Measurements from ENCODE around the gene DPYSL3. TPM values are rescaled to one million over a fixed set of nuclear protein-coding genes. Genes with fewer than 3 reads are reported as not detected.
A peak's percentile ranks its signal among the peaks of the same experiment; 100 is the strongest.
"Not testable (repeated sequence)": the region's sequence is repeated elsewhere in the genome, so short reads cannot be mapped to it uniquely, and the experiment has no call there.

The DPYSL3 gene
- total RNA-seq (1 to 10 TPM in 1 of 5 experiments, under 1 TPM in 2, not detected in 2; 0.08 to 1.2 (median 0.11) TPM), polyA plus RNA-seq (not detected), total RNA-seq (not detected)

DNA sequence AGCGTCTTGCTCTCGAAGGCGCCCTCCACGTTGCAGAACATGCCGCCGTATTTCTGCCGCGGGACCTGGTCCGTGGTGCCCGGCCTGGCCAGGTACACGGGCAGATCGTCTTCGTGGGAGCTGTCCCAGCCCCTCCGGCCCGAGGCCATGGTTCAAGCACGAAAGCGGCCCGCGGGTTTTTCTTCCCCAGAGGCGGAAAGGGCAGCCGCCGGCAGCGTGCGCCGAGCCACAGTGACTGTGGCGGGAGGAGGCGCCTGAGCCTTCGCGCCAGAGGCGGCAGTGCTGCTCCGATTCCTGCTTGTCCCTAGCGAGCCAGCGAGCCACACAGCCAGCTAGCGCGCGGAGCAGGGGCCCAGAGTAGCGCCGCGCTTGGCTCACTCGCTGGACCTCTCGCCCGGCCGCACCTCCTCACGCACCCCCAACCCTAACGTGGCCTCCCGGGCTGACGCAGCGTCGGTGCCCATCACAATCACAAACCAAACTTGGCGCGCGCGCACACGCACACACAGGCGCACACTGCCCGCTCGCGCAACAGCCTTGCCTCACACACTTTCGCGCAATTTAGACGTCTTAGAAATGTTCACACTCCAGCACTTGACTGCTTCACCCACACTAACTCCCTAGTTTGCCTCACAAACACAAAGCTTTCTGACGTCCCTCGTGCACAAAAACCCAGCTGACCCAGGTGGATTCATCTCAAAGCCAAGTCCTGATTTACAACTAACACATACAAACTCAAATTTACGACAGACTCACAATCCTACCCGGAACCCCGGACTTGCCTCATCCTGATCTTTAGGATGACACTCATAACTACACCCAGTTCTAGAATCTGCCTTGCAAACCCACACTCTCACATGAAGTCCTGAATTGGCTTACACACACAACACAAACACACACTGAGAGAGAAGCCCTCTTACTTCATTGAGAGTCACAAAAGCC is at the start of gene DPYSL3:
TSS of gene DPYSL3 (minus strand) at position 359 of the 942 bp plus-strand sequence. CDS start at position 149, 210 bp downstream.
- ChIA-PET CTCF (no interaction called here), POLR2A (no interaction called here)
- peaks cover 0 to 5% (median 5%) of the 10 kb centered on the region in 7 donors for H3K4me1 Mint-ChIP-seq
- H3K9me3 Mint-ChIP-seq: peaks cover 0 to 15% (median 5%) of the 10 kb centered on the region in 11 donors
- H3K4me3 Mint-ChIP-seq: peak within 1 kb of the TSS in 1 of 10 donors; percentile 7
- intact Hi-C loops (cut with micrococcal nuclease): no loop called here
- Histone ChIP-seq H3K4me1 (ENCODE audit: control insufficient read depth in 2 of 2, insufficient read depth in 2 of 2, low read length in 2 of 2) (no peaks in the 10 kb centered on the region), H3K27ac (ENCODE audit: low read depth, low read length) (no peak within 1 kb of the TSS), H3K9me3 (ENCODE audit: control insufficient read depth in 2 of 3, low read length in 3 of 3) (no peaks in the 10 kb centered on the region), H3K36me3 (ENCODE audit: control insufficient read depth in 2 of 3, insufficient read depth in 3 of 3, low read length in 3 of 3) (no peaks in the 10 kb centered on the region), H3K27me3 (ENCODE audit: control insufficient read depth in 2 of 2, insufficient read depth in 2 of 2, low read length in 2 of 2) (no peaks in the 10 kb centered on the region), H3K4me3 (ENCODE audit: low read length) (no peak within 1 kb of the TSS)
- no peak for DNase-seq
- peak; percentile 44 for ATAC-seq
- H3K36me3 Mint-ChIP-seq: peaks cover 0 to 11% (median 0%) of the 10 kb centered on the region in 5 donors
- peaks cover 36 to 48% (median 40%) of the 10 kb centered on the region in 5 donors for H3K27me3 Mint-ChIP-seq
- no peak within 1 kb of the TSS for H3K27ac Mint-ChIP-seq

GRCh38 chr5:147558826-147559225 is 49.0 kb upstream of the DPYSL3 start:
- ATAC-seq (peak; percentile 49), DNase-seq (no peak)
- Histone ChIP-seq H3K36me3 (ENCODE audit: control insufficient read depth in 2 of 3, insufficient read depth in 3 of 3, low read length in 3 of 3) (no peaks in the 10 kb centered on the region), H3K27me3 (ENCODE audit: control insufficient read depth in 2 of 2, insufficient read depth in 2 of 2, low read length in 2 of 2) (no peaks in the 10 kb centered on the region), H3K9me3 (ENCODE audit: control insufficient read depth in 2 of 3, low read length in 3 of 3) (no peaks in the 10 kb centered on the region), H3K27ac (ENCODE audit: low read depth, low read length) (no peak overlapping the region), H3K4me1 (ENCODE audit: control insufficient read depth in 2 of 2, insufficient read depth in 2 of 2, low read length in 2 of 2) (no peaks in the 10 kb centered on the region), H3K4me3 (ENCODE audit: low read length) (no peak overlapping the region)
- Mint-ChIP-seq H3K27ac (no peak overlapping the region), H3K27me3 (peaks cover 0 to 5% (median 0%) of the 10 kb centered on the region in 5 donors), H3K36me3 (no peaks in the 10 kb centered on the region), H3K4me1 (no peaks in the 10 kb centered on the region), H3K4me3 (no peak overlapping the region), H3K9me3 (peaks cover 0 to 4% (median 0%) of the 10 kb centered on the region in 11 donors)
- CTCF ChIA-PET: no interaction called here
- intact Hi-C loops (cut with micrococcal nuclease): no loop called here
- POLR2A ChIA-PET: no interaction called here

DNA sequence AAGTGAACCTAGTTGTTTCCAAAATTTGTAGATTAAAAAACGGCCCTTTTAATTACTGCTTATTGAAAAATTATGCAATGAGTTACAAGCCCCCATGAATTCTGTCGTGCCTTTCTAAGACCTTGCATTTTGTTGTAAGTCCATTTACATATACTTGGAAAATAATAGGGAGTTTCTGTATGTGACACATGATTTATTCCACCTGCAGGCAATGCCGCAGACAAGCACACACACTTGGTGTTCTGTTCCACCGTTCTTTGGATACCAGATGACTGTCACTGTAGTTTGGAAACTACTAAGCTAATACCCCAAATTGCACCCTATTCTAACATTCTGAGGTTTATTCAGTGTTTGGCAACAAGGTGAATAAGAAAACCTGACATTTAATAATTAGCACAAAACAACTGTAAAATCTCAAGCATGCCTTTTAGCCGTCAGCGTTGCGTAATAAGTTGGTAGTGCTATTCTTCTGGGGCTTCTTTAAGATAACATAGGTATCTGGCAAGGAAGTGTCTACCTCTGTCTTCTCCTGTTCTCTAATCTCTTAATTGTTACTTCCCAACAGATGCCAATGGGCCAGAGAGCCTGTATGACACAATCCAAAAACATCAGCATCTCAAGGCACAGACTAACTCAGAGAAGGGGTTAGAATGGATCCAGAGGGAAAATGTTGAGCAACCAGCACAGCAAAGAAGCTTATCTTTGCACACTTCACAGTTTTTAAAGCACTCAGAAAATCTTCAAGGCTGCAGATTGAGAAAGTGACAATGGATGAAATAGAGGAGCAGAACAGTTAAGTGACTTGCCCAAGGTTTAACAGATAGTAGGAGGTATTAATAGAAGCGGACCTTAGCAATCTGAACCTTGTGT is 48.2 kb upstream of the DPYSL3 start:
- Mint-ChIP-seq H3K27me3 (peaks cover 0 to 5% (median 0%) of the 10 kb centered on the region in 5 donors), H3K4me1 (no peaks in the 10 kb centered on the region), H3K36me3 (no peaks in the 10 kb centered on the region), H3K27ac (no peak overlapping the region), H3K9me3 (peaks cover 0 to 4% (median 0%) of the 10 kb centered on the region in 11 donors), H3K4me3 (no peak overlapping the region)
- ChIA-PET POLR2A (no interaction called here), CTCF (no interaction called here)
- Histone ChIP-seq H3K27ac (ENCODE audit: low read depth, low read length) (no peak overlapping the region), H3K9me3 (ENCODE audit: control insufficient read depth in 2 of 3, low read length in 3 of 3) (no peaks in the 10 kb centered on the region), H3K27me3 (ENCODE audit: control insufficient read depth in 2 of 2, insufficient read depth in 2 of 2, low read length in 2 of 2) (no peaks in the 10 kb centered on the region), H3K36me3 (ENCODE audit: control insufficient read depth in 2 of 3, insufficient read depth in 3 of 3, low read length in 3 of 3) (no peaks in the 10 kb centered on the region), H3K4me3 (ENCODE audit: low read length) (no peak overlapping the region), H3K4me1 (ENCODE audit: control insufficient read depth in 2 of 2, insufficient read depth in 2 of 2, low read length in 2 of 2) (no peaks in the 10 kb centered on the region)
- ATAC-seq (no peak), DNase-seq (no peak)
- intact Hi-C loops (cut with micrococcal nuclease): no loop called here

DNA sequence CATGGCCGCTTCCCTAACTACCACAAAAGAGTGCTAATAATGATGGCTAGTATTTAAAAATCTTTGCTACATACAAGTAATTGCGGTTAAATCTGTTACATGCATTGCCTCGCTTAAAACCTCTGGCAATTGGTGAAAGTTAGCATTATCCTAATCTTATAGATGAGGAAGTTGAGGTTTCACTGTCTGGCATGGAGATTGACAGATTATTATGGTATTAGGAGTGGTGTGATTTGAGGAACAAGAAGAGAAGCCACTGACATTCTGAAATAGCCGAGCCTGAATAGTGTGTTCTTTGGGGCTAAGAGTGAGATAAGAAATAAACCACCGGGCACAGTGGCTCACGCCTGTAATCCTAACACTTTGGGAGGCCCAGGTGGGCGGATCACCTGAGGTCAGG is 45.3 kb upstream of the DPYSL3 start:
- Mint-ChIP-seq H3K27me3 (peaks cover 0 to 4% (median 0%) of the 10 kb centered on the region in 5 donors), H3K4me3 (no peak overlapping the region), H3K9me3 (peaks cover 0 to 7% (median 0%) of the 10 kb centered on the region in 11 donors), H3K36me3 (no peaks in the 10 kb centered on the region), H3K4me1 (no peaks in the 10 kb centered on the region), H3K27ac (no peak overlapping the region)
- no peaks in the 10 kb centered on the region for H3K27me3 ChIP-seq (ENCODE audit: control insufficient read depth in 2 of 2, insufficient read depth in 2 of 2, low read length in 2 of 2)
- H3K9me3 ChIP-seq (ENCODE audit: control insufficient read depth in 2 of 3, low read length in 3 of 3): no peaks in the 10 kb centered on the region
- ChIA-PET CTCF (no interaction called here), POLR2A (no interaction called here)
- no peak overlapping the region for H3K27ac ChIP-seq (ENCODE audit: low read depth, low read length)
- H3K4me1 ChIP-seq (ENCODE audit: control insufficient read depth in 2 of 2, insufficient read depth in 2 of 2, low read length in 2 of 2): no peaks in the 10 kb centered on the region
- no peak for ATAC-seq
- intact Hi-C loops (cut with micrococcal nuclease): no loop called here
- H3K36me3 ChIP-seq (ENCODE audit: control insufficient read depth in 2 of 3, insufficient read depth in 3 of 3, low read length in 3 of 3): no peaks in the 10 kb centered on the region
- H3K4me3 ChIP-seq (ENCODE audit: low read length): no peak overlapping the region
- no peak for DNase-seq

DNA sequence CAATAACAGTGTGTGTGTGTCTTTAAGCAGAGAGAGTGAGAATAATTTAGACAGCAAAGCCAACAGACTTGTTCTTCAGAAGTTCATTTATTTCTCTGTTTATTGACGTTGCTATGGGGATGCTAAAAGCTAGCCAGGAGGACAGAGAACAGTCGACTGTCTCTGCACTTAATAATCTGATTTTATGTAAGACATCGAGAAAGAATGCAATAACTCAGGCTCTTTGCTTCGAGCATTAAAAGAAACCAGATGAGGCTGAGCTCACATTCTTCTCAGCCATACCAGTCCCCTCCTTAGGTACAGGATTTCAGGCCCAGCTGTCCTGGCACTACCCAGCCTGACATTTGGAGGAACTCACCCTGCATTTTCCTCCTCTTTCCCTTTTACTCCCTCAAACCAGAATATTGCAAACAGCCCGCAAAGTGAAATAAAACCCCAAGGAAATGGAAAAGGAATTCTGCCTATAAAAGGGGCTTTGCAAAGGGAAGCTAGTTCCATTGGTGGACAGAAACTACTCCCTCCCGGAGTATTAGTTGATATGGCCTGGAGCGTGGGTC is 44.5 kb upstream of the DPYSL3 start:
- no peaks in the 10 kb centered on the region for H3K4me1 ChIP-seq (ENCODE audit: control insufficient read depth in 2 of 2, insufficient read depth in 2 of 2, low read length in 2 of 2)
- intact Hi-C loops (cut with micrococcal nuclease): no loop called here
- H3K27ac ChIP-seq (ENCODE audit: low read depth, low read length): no peak overlapping the region
- ATAC-seq (no peak), DNase-seq (no peak)
- ChIA-PET POLR2A (no interaction called here), CTCF (no interaction called here)
- Mint-ChIP-seq H3K9me3 (peaks cover 0 to 7% (median 1%) of the 10 kb centered on the region in 11 donors), H3K4me1 (no peaks in the 10 kb centered on the region), H3K27me3 (peaks cover 0 to 6% (median 0%) of the 10 kb centered on the region in 5 donors), H3K4me3 (no peak overlapping the region), H3K27ac (no peak overlapping the region), H3K36me3 (no peaks in the 10 kb centered on the region)
- no peaks in the 10 kb centered on the region for H3K36me3 ChIP-seq (ENCODE audit: control insufficient read depth in 2 of 3, insufficient read depth in 3 of 3, low read length in 3 of 3)
- no peak overlapping the region for H3K4me3 ChIP-seq (ENCODE audit: low read length)
- H3K27me3 ChIP-seq (ENCODE audit: control insufficient read depth in 2 of 2, insufficient read depth in 2 of 2, low read length in 2 of 2): no peaks in the 10 kb centered on the region
- no peaks in the 10 kb centered on the region for H3K9me3 ChIP-seq (ENCODE audit: control insufficient read depth in 2 of 3, low read length in 3 of 3)

DNA sequence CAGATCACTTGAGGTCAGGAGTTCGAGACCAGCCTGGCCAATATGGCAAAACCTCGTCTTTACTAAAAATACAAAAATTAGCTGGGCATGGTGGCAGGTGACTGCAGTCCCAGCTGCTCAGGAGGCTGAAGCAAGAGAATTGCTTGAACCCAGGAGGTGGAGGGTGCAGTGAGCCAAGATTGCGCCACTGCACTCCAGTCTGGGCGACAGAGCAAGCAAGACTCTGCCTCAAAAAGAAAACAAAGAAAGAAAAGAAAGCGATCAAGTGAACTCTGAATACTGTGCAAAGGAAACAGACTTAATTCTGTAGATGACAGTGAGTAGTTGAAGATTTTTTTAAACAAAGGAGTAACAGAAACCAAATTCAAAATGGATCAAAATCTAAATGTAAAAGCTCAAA is 43.9 kb upstream of the DPYSL3 start:
- H3K27me3 ChIP-seq (ENCODE audit: control insufficient read depth in 2 of 2, insufficient read depth in 2 of 2, low read length in 2 of 2); H3K4me3 Mint-ChIP-seq; POLR2A ChIA-PET; H3K27ac ChIP-seq (ENCODE audit: low read depth, low read length); H3K9me3 Mint-ChIP-seq; CTCF ChIA-PET; intact Hi-C loops (cut with micrococcal nuclease); ATAC-seq; H3K4me1 ChIP-seq (ENCODE audit: control insufficient read depth in 2 of 2, insufficient read depth in 2 of 2, low read length in 2 of 2); H3K4me3 ChIP-seq (ENCODE audit: low read length); H3K36me3 ChIP-seq (ENCODE audit: control insufficient read depth in 2 of 3, insufficient read depth in 3 of 3, low read length in 3 of 3); H3K36me3 Mint-ChIP-seq; H3K4me1 Mint-ChIP-seq; H3K27ac Mint-ChIP-seq; H3K9me3 ChIP-seq (ENCODE audit: control insufficient read depth in 2 of 3, low read length in 3 of 3); DNase-seq; H3K27me3 Mint-ChIP-seq: not testable (repeated sequence)

Data from naive thymus-derived CD4-positive, alpha-beta T cell (primary cell).